Activated T-helper 1 cell treated with anti-CD3 and anti-CD28 coated beads, Interleukin-2, amount 50 U/mL, for 16 hours (primary cell): ENCODE data around the gene ZNF576.
"Not testable (repeated sequence)": the region's sequence is repeated elsewhere in the genome, so short reads cannot be mapped to it uniquely, and the experiment has no call there.

ENCODE experiments used
- DNase-seq, 2 donors: peaks; one replicate each; pipeline ENCODE4 v3.0.0-alpha.2; 2020; ENCODE audit warnings: low read depth in 1 of 2, low spot score in 1 of 2

The ZNF576 gene, protein sequence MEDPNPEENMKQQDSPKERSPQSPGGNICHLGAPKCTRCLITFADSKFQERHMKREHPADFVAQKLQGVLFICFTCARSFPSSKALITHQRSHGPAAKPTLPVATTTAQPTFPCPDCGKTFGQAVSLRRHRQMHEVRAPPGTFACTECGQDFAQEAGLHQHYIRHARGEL

DNA sequence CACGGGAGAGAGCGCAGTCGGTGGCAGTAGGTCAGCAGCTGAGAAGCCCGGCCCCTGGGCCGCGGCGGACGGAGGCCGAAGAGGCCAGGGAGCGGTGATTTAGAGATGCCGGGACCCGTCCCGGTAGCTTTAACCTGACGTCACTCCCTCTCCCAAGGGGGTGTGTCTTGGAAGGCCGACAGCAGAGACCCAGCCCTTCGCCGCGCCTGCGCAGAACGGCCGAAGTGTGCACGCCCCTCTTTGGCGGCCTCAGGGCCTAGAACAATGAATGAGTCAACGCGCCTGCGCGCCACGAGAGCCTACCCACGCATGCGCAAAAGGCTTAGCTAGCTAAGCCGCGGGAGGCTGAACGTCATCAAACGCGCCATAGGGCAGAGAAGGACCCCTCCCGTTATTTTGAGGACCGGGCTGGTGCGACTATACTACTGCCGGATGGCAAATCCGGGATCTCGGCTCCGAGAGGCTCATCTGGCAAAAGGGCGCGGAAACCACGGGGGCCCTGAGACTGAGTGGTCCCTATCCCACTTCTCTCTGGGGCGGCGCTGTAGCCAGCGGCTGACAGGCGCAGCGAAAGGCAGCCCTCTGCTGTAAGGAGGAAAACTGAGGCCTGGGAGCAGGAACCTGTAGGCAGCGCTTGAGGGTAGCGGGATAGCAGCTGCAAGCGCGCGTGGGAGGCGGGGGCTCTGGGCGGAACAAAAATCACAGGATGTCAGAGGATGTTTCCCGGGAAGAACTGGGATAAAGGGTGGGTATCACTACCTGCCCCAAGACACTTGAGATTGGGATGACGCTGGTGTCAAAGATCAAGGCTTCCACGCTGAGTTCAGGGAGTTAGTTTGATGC is at the start of gene ZNF576, which contains the start of gene IRGQ:
TSS of gene ZNF576 (plus strand) at position 597 of the 843 bp plus-strand sequence. CDS start 514 bp downstream, outside the sequence.
TSS of gene IRGQ (minus strand) at position 136 of the 843 bp plus-strand sequence. CDS start 796 bp downstream, outside the sequence.
- DNase-seq, result peak; percentile 100

GRCh38 chr19:43547926-43548325 is 48.5 kb upstream of the ZNF576 start:
- DNase-seq, result not testable (repeated sequence)

- DNase-seq, result no peak
Measured at GRCh38 chr19:43548706-43549105, 47.7 kb upstream of the ZNF576 start.

- DNase-seq, result no peak
Measured at GRCh38 chr19:43551399-43552197, 44.8 kb upstream of the ZNF576 start.

DNA sequence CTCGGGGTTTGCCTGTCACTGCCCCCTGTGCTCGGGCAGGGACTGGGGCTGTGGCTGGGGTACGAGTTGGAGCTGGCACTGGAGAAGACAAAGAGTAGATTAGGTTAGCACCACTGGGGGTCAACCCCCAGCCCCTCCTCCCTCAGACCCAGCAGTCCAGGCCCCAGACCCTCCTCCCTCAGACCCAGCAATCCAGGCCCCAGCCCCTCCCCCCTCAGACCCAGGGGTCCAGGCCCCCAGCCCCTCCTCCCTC is 44.3 kb upstream of the ZNF576 start:
- no peak for DNase-seq

DNA sequence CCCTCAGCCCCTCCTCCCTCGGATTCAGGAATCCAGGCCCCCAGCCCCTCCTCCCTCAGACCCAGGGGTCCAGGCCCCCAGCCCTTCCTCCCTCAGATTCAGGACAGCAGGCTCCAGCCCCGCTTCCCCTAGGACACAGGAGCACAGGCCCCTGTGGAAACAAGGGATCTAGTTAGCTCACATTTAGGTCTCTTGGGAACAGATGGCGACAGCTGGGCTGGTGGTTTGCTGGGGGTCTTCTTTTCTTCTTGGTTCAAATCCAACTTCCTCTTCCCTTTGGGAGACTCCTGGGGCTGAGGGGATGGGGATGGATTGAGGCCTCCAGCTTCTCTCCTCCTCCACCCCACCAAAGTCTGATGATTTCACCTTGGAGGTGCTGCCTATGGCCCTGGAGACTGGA is 43.8 kb upstream of the ZNF576 start:
- no peak for DNase-seq

DNA sequence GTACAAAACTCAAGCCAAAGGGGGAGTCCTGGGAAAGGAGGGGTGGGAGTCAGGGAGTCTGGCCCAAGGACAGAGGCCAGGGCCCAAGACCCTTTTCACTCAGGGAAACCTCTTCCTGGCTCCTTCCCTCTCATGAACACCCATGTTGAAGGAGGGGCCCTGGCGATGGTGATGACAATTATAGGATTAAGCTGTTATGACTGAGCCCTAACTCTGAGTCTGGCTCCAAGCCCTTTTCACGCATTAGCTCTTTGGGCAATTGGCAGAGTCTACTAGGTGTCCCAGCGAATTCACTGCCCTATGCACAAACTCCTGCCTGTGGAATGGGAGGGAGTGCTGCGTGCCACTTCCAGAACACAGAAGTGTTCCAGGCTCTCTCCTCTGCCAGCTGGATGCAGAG is 42.7 kb upstream of the ZNF576 start:
- DNase-seq, result no peak

DNA sequence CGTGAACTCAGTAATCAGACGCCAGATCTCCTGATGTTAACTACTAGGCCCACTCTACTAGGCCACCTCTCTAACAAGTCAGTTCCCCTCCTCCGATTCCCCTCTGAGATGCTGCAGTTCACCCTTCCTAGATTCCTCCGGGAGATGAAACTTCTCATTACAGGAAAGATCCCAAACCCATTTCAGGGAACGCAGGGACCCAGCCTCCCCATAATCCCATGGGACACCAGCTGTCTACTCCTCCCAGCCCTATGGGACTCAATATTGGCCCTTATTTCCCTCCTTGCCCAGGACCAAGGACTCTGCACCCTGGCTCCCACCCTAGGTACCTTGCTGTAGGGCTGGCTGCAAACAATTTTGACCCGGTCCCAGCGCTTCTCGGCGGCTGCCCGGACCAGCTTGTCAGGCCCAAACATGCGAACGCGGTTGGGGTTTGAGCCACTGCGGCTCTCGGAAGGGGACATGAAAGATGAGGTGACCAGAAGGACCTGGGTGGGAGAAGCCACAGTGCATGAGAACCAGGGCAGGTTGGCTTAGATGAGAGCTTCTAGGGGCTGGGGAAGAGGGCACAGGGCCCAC is 42.0 kb upstream of the ZNF576 start:
- no peak for DNase-seq

DNA sequence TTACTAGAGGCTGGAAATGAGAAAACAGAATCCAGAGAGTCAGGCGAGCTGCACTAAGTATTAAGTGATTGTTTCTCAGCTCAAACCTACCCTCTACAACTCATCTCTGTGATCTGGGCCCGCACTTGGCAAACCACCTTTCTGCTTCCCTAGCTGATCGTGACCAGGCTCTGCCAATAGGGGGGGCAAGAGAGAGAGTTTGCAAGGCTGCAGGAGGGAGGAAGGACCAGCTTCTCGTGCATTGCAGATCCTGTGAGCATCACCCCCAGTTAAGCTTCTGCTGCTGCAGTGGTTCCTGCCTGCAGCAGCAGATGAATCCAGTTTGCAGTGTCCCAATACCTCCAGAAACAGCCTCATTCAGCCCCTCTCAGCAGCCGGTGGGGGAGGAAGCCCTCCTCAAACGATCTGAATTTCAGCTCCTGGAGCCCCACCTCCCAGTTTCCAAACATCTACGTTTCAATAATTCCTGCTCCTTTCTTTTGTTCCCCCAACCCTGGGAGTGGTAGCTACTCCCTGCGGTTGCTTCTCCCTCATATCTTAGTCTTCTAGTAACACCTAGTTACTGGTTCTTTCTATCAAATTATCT is 41.1 kb upstream of the ZNF576 start:
- DNase-seq, result peak; percentile 66 to 73

DNA sequence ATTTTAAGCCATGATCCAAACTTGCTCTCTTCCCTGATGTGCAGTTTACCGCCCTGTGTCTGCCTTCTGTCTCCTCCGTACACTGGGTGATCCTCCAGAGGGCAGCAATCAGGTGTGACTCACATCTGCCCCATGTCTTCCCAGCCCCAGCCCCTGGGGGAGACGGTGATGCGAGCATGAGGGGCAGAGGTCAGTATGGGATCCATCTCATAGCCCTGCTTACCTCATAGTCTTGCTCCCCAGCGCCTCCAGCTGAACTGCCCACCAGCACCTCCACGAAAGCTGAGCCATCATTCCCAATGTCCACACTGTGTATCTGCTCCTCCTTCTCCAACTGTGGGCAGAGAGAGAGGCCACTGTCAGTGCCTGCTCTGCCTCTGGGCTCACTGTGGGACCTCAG is 35.7 kb upstream of the ZNF576 start:
- no peak for DNase-seq

GRCh38 chr19:43561139-43561970 is 35.0 kb upstream of the ZNF576 start:
- no peak for DNase-seq

DNA sequence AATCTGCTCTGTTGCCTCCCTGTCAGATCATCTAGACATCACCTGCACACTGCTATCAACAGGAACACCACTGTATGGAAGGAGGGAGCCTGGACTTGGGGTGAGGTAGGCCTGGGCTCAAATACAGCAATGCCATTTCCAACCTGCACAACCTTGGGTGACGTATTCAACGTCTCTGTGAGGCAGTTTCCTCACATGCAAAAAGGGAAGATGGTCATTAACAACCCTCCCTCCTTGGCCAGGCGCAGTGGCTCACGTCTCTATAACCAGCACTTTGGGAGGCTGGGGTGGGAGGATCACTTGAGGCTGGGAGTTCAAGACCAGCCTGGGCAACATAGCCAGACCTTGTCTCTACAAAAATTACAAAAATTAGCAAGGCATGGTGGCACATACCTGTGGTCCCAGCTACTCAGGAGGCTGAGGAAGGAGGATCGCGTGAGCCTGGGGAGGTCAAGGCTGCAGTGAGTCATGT is 34.1 kb upstream of the ZNF576 start:
- DNase-seq, result no peak

- peak; percentile 60 to 64 for DNase-seq
Measured at GRCh38 chr19:43562698-43563241, 33.6 kb upstream of the ZNF576 start.

GRCh38 chr19:43563816-43564457 is 32.5 kb upstream of the ZNF576 start:
- no peak for DNase-seq

DNA sequence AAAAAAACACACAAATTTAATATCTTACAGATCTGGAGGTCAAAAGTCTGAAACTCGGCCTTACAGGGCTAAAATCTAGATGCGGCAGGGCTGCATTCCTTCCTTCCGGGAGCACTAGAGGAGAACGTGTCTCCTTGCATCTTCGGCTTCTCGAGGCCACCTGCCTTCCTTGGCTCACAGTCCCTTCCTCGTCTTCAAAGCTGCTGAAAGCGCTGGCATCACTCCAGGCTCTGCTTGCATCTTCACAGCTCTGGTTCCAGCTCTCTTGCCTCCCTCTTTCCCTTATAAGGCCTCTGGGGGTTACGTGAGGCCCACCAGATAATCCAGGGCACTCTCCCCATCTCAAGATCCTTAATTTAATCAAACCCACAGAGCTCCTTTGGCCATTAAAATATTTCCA is 31.6 kb upstream of the ZNF576 start:
- DNase-seq, result no peak

DNA sequence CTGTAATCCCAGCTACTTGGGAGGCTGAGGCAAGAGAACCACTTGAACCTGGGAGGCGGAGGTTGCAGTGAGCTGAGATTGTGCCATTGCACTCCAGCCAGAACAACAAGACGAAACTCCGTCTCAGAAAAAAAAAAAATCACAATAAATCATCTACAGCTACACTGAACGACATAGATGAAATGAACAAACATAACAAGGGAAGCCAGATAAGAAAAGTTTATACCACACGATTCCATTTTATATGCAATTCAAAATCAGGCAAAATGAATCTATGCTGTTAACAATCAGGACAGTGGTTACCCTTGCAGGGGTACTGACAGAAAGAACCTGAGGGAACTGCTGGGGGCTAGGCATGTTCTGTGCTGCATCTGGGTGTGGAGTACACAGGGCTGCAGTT is 26.7 kb upstream of the ZNF576 start:
- DNase-seq, result no peak

DNA sequence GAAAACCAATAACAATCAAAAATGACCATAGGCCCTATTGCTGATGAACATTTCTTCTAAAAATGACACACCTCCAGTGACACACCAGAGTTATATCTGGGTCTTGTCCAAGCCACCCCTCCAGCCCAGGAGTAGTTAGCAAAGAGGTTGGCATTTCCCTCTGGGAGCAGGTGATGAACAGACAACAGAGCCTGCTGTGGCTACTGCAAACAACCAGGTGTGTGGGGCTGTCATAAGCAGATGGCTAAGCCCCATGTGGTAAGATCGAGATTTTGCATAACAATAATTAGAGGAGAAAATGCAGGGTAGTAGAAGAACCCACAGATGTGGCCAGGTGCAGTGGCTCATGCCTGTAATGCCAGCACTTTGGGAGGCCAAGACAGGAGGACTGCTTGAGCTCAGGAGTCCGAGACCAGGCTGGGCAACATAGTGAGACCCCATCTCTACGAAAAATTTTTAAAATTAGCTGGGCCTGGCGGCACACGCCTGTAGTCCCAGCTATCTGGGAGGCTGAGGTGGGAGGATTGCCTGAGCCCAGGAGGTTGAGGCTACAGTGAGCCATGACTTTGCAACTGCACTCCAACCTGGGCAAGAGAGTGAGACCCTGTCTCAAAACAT is 26.1 kb upstream of the ZNF576 start:
- DNase-seq, result no peak

DNA sequence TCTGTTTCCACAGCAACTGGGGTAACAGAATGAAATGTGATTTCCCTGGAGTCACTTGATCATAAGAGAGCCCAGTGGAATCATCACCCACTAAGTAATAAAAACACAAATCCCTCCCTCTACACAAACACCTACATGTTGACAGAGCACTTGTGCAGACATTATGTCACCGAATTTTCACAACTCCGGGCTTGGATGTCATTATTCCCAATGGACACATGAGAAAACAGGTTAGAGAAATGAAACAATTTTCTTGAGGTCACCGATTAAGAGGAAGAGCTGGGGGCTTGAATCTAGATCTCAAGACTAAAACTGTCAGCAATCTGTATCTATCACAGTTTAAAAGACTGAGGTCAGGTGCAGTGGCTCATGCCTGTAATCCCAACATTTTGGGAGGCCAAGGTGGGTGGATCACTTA is 24.2 kb upstream of the ZNF576 start:
- no peak for DNase-seq
